Fibroblast of lung (primary cell): ENCODE results near the gene PRDX6. TPM values are rescaled to one million over a fixed set of nuclear protein-coding genes. Genes with fewer than 3 reads are reported as not detected.

ENCODE experiments used
- DNase-seq, 2 donors: peaks; one replicate each; pipeline versions ENCODE4 v3.0.0 to v3.0.0-alpha.2; 2010; ENCODE audit warnings: low read depth in 2 of 2
- H2AFZ ChIP-seq: 2 replicates; pipeline ENCODE4 v1.5.1; 2012; ENCODE audit warnings: low read length, control low read depth, inconsistent platforms
- H3K27ac ChIP-seq: 2 replicates; pipeline ENCODE4 v1.5.1; 2011; ENCODE audit warnings: low read length, control low read depth; ENCODE audit not compliant: insufficient read depth
- H3K27me3 ChIP-seq: 2 replicates; pipeline ENCODE4 v1.5.1; 2011; ENCODE audit warnings: mild to moderate bottlenecking, low read length; ENCODE audit not compliant: control insufficient read depth, insufficient read depth
- H3K36me3 ChIP-seq: 2 replicates; pipeline ENCODE4 v1.5.1; 2011; ENCODE audit warnings: low read length; ENCODE audit not compliant: control insufficient read depth, insufficient read depth
- H3K4me1 ChIP-seq: 2 replicates; pipeline ENCODE4 v1.5.1; 2011; ENCODE audit warnings: low read length; ENCODE audit not compliant: control insufficient read depth, insufficient read depth; ENCODE audit errors: extremely low read depth
- H3K4me2 ChIP-seq: 2 replicates; pipeline ENCODE4 v1.5.1; 2011; ENCODE audit warnings: low read length, control low read depth; ENCODE audit not compliant: insufficient read depth; ENCODE audit errors: extremely low read depth
- H3K4me3 ChIP-seq, 4 experiments: fragments of 200-600 bp in 1 of 4; sonication (generic) in 1 of 4; replicated peaks in 1 of 4; 2 replicates each; pipeline ENCODE4 v1.5.1; 2011 to 2016; ENCODE audit warnings: low read length in 4 of 4, low read depth in 3 of 4, mild to moderate bottlenecking in 3 of 4, control low read depth in 2 of 4, inconsistent platforms in 1 of 4, mixed read lengths in 1 of 4; ENCODE audit not compliant: insufficient read depth in 1 of 4; ENCODE audit errors: control extremely low read depth in 1 of 4
- H3K79me2 ChIP-seq: 2 replicates; pipeline ENCODE4 v1.5.1; 2012; ENCODE audit warnings: mild to moderate bottlenecking, low read length, inconsistent platforms; ENCODE audit not compliant: control insufficient read depth, insufficient read depth
- H3K9ac ChIP-seq: 2 replicates; pipeline ENCODE4 v1.5.1; 2011; ENCODE audit warnings: mild to moderate bottlenecking, low read length, control low read depth; ENCODE audit not compliant: insufficient read depth
- H3K9me3 ChIP-seq: 2 replicates; pipeline ENCODE4 v1.5.1; 2012; ENCODE audit warnings: low read depth, low read length; ENCODE audit not compliant: control insufficient read depth, insufficient read depth
- H4K20me1 ChIP-seq: 2 replicates; pipeline ENCODE4 v1.5.1; 2011; ENCODE audit warnings: low read length; ENCODE audit not compliant: control insufficient read depth, insufficient read depth; ENCODE audit errors: extremely low read depth
- EZH2 ChIP-seq: IDR thresholded peaks from 2 replicates; pipeline ENCODE4 v1.5.1; 2012; ENCODE audit warnings: low read length, control low read depth, mild to moderate bottlenecking; ENCODE audit errors: missing control alignments
- polyA plus RNA-seq, 2 donors: library from polyadenylated mRNA; depleted of rRNA in 1 of 2; stranded (reverse) in 1 of 2; unstranded in 1 of 2; fragments of >200 nt; gene quantifications; 2 replicates each; pipeline ENCODE4 v1.2.1, GENCODE V29; 2011 to 2012; ENCODE audit warnings: missing spikeins in 1 of 2
- total RNA-seq: library from RNA; depleted of rRNA; stranded (reverse); fragments of >200 nt; gene quantifications from 2 replicates; pipeline ENCODE4 v1.2.1, GENCODE V29; 2014
- TF ChIP-seq, protein P1 (sequence below), 2 donors: IDR thresholded peaks in 1 of 2; conservative IDR thresholded peaks in 1 of 2; 1 replicate in 1 of 2; 2 replicates in 1 of 2; pipeline ENCODE4 v1.5.1; 2011 to 2012; ENCODE audit warnings: low read length in 2 of 2, control low read depth in 1 of 2, inconsistent platforms in 1 of 2, low read depth in 1 of 2, mild to moderate bottlenecking in 1 of 2

PRDX6 gene
- total and polyA plus RNA-seq, 2 donors (not counting 1 experiment from before 2014, with no cell fraction given) = 183 to 384 TPM

DNA sequence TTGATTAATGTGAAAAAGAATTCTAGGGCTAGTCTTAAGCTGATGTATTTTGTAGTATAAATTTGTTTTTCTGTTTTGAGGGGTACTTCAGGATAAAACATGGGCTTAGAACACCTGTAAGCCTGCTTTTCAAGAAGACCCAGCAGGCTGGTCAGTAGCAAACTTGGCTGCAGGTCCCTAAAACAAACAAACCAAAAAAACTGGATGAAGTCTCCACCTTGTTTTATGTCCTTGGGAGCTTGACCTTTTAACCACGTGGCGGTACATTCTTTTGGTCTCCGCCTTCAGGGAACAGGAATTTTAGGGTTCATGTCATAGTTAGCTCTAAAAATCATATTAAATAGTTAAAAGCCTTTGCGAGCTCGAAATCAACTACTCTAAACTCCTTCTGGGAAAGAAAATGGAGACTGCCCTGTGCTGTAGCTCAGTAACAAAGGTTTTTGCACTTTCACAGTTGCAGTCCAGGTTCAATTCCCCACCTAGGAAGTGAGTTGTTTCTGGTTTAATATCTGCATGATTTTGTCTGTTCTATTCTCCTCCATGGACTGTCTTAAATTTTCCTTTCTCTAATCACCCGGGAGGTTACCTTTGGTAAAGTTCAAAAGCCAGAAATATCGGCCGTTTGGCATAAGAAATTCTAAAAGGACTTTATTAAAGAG lies 18.6 kb downstream of the PRDX6 start:
- Histone ChIP-seq H3K27me3 (no peaks in the 10 kb centered on the region), H3K36me3 (no peaks in the 10 kb centered on the region), H3K27ac (no peak overlapping the region), H4K20me1 (no peaks in the 10 kb centered on the region), H3K4me3 (no peak overlapping the region), H3K79me2 (no peaks in the 10 kb centered on the region), H3K4me2 (no peak overlapping the region), H3K9ac (no peak overlapping the region), H3K9me3 (no peaks in the 10 kb centered on the region), H2AFZ (no peak overlapping the region), H3K4me1 (no peaks in the 10 kb centered on the region)
- no peak for DNase-seq
- no peak for TF ChIP-seq EZH2
- TF ChIP-seq, protein P1, sequence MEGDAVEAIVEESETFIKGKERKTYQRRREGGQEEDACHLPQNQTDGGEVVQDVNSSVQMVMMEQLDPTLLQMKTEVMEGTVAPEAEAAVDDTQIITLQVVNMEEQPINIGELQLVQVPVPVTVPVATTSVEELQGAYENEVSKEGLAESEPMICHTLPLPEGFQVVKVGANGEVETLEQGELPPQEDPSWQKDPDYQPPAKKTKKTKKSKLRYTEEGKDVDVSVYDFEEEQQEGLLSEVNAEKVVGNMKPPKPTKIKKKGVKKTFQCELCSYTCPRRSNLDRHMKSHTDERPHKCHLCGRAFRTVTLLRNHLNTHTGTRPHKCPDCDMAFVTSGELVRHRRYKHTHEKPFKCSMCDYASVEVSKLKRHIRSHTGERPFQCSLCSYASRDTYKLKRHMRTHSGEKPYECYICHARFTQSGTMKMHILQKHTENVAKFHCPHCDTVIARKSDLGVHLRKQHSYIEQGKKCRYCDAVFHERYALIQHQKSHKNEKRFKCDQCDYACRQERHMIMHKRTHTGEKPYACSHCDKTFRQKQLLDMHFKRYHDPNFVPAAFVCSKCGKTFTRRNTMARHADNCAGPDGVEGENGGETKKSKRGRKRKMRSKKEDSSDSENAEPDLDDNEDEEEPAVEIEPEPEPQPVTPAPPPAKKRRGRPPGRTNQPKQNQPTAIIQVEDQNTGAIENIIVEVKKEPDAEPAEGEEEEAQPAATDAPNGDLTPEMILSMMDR (conservative IDR thresholded peaks at IDR 0.05 in 1 of 2, IDR thresholded peaks at IDR 0.05 in 1 of 2; ENCODE audit: low read depth in 1 of 2, low read length in 2 of 2) = no peak

DNA sequence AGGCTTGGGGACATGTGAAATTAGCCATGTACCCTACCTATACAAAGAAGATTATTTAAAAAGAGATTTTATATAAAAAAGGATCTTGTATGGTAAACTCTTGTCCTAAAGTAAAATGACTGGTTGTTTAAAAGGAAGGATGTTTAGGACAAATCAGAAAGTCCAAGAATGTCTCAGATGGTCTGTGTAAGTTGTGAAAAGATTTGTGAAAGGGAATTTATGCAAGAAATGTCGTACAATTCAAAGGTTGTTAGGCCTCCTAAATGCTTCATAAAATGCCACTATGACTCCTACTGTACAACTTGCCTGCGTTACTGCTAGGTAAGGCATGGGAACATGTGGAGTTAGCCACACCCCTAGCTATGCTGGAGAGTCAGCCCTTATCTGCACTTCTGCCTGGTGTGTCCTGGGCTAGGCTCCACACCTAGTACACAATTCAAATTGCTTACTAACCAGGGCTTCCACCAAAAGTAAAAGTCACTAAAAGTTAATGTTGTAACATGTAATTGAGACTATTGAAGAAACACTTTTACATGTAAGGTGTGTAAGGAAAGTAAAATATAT lies 19.7 kb downstream of the PRDX6 start:
- Histone ChIP-seq H3K36me3 (no peaks in the 10 kb centered on the region), H3K79me2 (no peaks in the 10 kb centered on the region), H4K20me1 (no peaks in the 10 kb centered on the region), H3K27ac (no peak overlapping the region), H3K4me3 (no peak overlapping the region), H3K9ac (no peak overlapping the region), H3K9me3 (no peaks in the 10 kb centered on the region), H2AFZ (no peak overlapping the region), H3K4me1 (no peaks in the 10 kb centered on the region), H3K4me2 (no peak overlapping the region), H3K27me3 (no peaks in the 10 kb centered on the region)
- no peak for DNase-seq
- no peak for TF ChIP-seq EZH2
- TF ChIP-seq, protein P1 (conservative IDR thresholded peaks at IDR 0.05 in 1 of 2, IDR thresholded peaks at IDR 0.05 in 1 of 2; ENCODE audit: low read depth in 1 of 2, low read length in 2 of 2) = no peak

DNA sequence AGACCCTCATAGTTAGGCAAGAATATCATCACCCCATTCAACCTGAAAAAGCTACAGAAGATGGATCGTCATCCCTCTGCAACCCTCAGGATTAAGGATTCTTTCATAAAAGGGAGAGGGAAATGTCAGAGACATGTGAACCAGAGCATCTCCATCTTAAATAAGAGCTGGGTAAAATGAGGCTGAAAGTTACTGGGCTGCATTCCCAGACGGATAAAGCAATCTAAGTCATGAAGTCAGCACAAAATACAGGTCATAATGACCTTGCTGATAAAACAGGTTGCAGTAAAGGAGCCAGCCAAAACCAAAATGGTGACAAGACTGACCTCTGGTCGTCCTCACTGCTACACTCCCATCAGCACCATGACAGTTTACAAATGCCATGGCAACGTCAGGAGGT lies 22.6 kb downstream of the PRDX6 start:
- Histone ChIP-seq H3K9me3 (no peaks in the 10 kb centered on the region), H3K79me2 (no peaks in the 10 kb centered on the region), H3K9ac (no peak overlapping the region), H4K20me1 (no peaks in the 10 kb centered on the region), H2AFZ (no peak overlapping the region), H3K4me3 (no peak overlapping the region), H3K4me1 (no peaks in the 10 kb centered on the region), H3K36me3 (no peaks in the 10 kb centered on the region), H3K27ac (no peak overlapping the region), H3K4me2 (no peak overlapping the region), H3K27me3 (no peaks in the 10 kb centered on the region)
- TF ChIP-seq, protein P1 (conservative IDR thresholded peaks at IDR 0.05 in 1 of 2, IDR thresholded peaks at IDR 0.05 in 1 of 2; ENCODE audit: low read depth in 1 of 2, low read length in 2 of 2) = no peak
- TF ChIP-seq EZH2 = no peak
- no peak for DNase-seq
